HG03025 (cell line): ENCODE measurements around the gene GGT5.

Experiments
- ATAC-seq: cut with Tn5 transposase; IDR thresholded peaks from one replicate; pipeline ENCODE4 v1.9.1; 2021; ENCODE audit warnings: mild to moderate bottlenecking, moderate library complexity; ENCODE audit not compliant: unreplicated experiment, low FRiP score

Gene GGT5

DNA sequence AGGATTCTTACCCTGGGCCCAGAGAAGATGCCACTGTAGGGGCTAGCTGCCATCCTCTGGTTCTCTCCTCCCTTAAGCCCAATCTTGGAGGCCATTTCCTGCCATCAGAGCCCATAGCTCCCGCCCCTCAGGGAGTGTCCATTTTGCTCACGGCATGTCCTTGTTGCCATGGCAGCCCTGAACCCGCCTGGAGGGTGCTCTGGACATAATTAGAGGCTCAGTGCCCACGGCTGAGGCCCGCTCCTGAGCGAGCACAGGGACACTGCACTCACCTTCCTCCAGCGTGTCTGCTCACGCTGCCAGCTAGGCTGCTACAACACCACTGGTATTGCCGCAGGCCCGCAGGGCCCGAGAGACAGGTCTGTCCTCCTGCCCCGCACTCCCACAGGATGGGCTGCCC lies 74.7 kb downstream of the GGT5 start:
- ATAC-seq: no peak
